CD4-positive, alpha-beta T cell (primary cell): Measurements from ENCODE around the gene HHAT. TPM values are rescaled to one million over a fixed set of nuclear protein-coding genes. Genes with fewer than 3 reads are reported as not detected.

ENCODE experiments used
- ATAC-seq: fragments of 200-7000 bp; cut with Tn5 transposase; one replicate; pipeline ENCODE4 v1.10.0; 2022; ENCODE audit warnings: mild to moderate bottlenecking; ENCODE audit not compliant: poor library complexity
- CTCF ChIA-PET: fragments of 350-600 bp; sonication (Branson Sonifier 250); formaldehyde crosslinking; loops from one replicate; lab custom pipeline; 2021; ENCODE audit warnings: antibody characterized with exemption, inconsistent platforms; lab: Charles Lee
- POLR2A ChIA-PET: fragments of 350-600 bp; sonication (Branson Sonifier 250); formaldehyde crosslinking; loops from one replicate; lab custom pipeline; 2021; ENCODE audit warnings: antibody characterized with exemption, inconsistent platforms; lab: Charles Lee
- DNase-seq, 14 experiments: peaks; one replicate each; pipeline ENCODE4 v3.0.0-alpha.2; 2013 to 2020; ENCODE audit warnings: mixed read lengths in 2 of 14
- H3K27ac ChIP-seq, 2 donors: one replicate each; pipeline versions ENCODE4 v1.5.1 to v1.7.0; 2013; ENCODE audit warnings: low read length in 2 of 2, low read depth in 1 of 2, mild to moderate bottlenecking in 1 of 2
- H3K27me3 ChIP-seq, 2 experiments: 1 replicate in 1 of 2; 2 replicates in 1 of 2; pipeline versions ENCODE4 v1.6.1 to v1.7.0; 2013; ENCODE audit warnings: low read length in 2 of 2, control low read depth in 1 of 2, mild to moderate bottlenecking in 1 of 2, moderate library complexity in 1 of 2; ENCODE audit not compliant: insufficient read depth in 2 of 2, control insufficient read depth in 1 of 2
- H3K36me3 ChIP-seq: one replicate; pipeline ENCODE4 v1.6.1; 2013; ENCODE audit warnings: low read length, control low read depth; ENCODE audit not compliant: insufficient read depth
- H3K4me1 ChIP-seq: one replicate; pipeline ENCODE4 v1.6.1; 2013; ENCODE audit warnings: low read length, control low read depth; ENCODE audit not compliant: insufficient read depth
- H3K4me3 ChIP-seq: one replicate; pipeline ENCODE4 v1.5.1; 2013; ENCODE audit warnings: mild to moderate bottlenecking, low read length, moderate library complexity
- H3K9me3 ChIP-seq, 2 experiments: 1 replicate in 1 of 2; 2 replicates in 1 of 2; pipeline versions ENCODE4 v1.6.1 to v1.7.0; 2013; ENCODE audit warnings: low read length in 2 of 2, mild to moderate bottlenecking in 2 of 2, control low read depth in 1 of 2, moderate library complexity in 1 of 2; ENCODE audit not compliant: control insufficient read depth in 1 of 2, insufficient read depth in 1 of 2
- H3K27ac Mint-ChIP-seq: one replicate; pipeline ENCODE4 v1.8.0; 2020; ENCODE audit warnings: mixed read lengths
- H3K27me3 Mint-ChIP-seq: one replicate; pipeline ENCODE4 v1.8.0; 2021; ENCODE audit warnings: mixed read lengths
- H3K36me3 Mint-ChIP-seq: one replicate; pipeline ENCODE4 v1.8.0; 2021; ENCODE audit warnings: low read depth, mixed read lengths
- H3K4me1 Mint-ChIP-seq: one replicate; pipeline ENCODE4 v1.8.0; 2021; ENCODE audit warnings: low read depth, mixed read lengths
- H3K4me3 Mint-ChIP-seq: one replicate; pipeline ENCODE4 v1.8.0; 2020; ENCODE audit warnings: mild to moderate bottlenecking, mixed read lengths
- H3K9me3 Mint-ChIP-seq: one replicate; pipeline ENCODE4 v1.8.0; 2020; ENCODE audit warnings: mixed read lengths
- intact Hi-C, 2 experiments: fragments of 100-400 bp; cut with DNase I in 1 of 2; cut with micrococcal nuclease in 1 of 2; formaldehyde crosslinking; loops; one replicate each; pipeline versions ENCODE4 v1.15.1 to v1.9.0; 2023 to 2025; cut with DNase I, micrococcal nuclease
- total RNA-seq, 174 experiments: library from RNA in 2 of 174; stranded (reverse) in 2 of 174; gene quantifications; one replicate each; pipeline ENCODE4 v1.2.3 and lab custom pipeline; 2021 to 2026
- TF ChIP-seq, protein P1 (sequence below): fragments of 200-600 bp; IDR thresholded peaks from one replicate; pipeline ENCODE4 v1.8.0; 2022; ENCODE audit warnings: antibody characterized with exemption, mild to moderate bottlenecking

HHAT gene
- total RNA-seq, 2 experiments from 2014 or later, result 3.1 to 3.3 TPM

- ChIA-PET CTCF (no interaction called here), POLR2A (interaction anchor here (0.6 kb wide), 1 partner anchor 10 kb away, joined by 3 read pairs; no protein-coding TSS in a partner anchor)
- TF ChIP-seq, protein P1, sequence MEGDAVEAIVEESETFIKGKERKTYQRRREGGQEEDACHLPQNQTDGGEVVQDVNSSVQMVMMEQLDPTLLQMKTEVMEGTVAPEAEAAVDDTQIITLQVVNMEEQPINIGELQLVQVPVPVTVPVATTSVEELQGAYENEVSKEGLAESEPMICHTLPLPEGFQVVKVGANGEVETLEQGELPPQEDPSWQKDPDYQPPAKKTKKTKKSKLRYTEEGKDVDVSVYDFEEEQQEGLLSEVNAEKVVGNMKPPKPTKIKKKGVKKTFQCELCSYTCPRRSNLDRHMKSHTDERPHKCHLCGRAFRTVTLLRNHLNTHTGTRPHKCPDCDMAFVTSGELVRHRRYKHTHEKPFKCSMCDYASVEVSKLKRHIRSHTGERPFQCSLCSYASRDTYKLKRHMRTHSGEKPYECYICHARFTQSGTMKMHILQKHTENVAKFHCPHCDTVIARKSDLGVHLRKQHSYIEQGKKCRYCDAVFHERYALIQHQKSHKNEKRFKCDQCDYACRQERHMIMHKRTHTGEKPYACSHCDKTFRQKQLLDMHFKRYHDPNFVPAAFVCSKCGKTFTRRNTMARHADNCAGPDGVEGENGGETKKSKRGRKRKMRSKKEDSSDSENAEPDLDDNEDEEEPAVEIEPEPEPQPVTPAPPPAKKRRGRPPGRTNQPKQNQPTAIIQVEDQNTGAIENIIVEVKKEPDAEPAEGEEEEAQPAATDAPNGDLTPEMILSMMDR, result no peak
Measured at GRCh38 chr1:210384625-210385024, 55.9 kb downstream of the HHAT start.

DNA sequence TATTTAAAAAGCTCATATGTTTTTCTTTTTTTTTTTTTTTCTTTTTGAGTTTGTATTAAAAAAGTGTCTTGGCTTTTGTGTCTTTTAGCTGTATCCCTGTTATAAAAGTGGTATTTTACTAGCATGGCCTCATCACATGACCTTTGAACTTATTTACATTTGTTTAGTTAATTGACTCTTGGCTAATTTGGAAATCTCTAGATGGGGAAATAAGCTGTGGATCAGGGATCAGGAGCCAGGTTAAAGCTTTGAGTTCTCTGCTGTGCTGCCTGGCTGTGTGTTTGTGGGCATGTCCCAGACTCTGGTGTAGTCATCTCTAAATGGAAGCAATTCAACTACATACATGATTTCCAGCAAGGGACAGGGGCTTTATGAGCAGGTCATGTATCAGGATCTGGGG, 56.5 kb downstream of the HHAT start:
- no peaks in the 10 kb centered on the region for H3K4me1 ChIP-seq
- no peak overlapping the region for H3K4me3 Mint-ChIP-seq
- no peaks in the 10 kb centered on the region for H3K27me3 ChIP-seq
- no peaks in the 10 kb centered on the region for H3K9me3 Mint-ChIP-seq
- ChIA-PET CTCF (no interaction called here), POLR2A (no interaction called here)
- no peaks in the 10 kb centered on the region for H3K9me3 ChIP-seq
- intact Hi-C loops, result no loop called here
- no peak overlapping the region for H3K27ac Mint-ChIP-seq
- H3K4me1 Mint-ChIP-seq, result no peaks in the 10 kb centered on the region
- ATAC-seq (no peak), DNase-seq (no peak)
- H3K36me3 Mint-ChIP-seq, result no peaks in the 10 kb centered on the region
- TF ChIP-seq, protein P1, result no peak
- H3K27me3 Mint-ChIP-seq, result no peaks in the 10 kb centered on the region
- H3K27ac ChIP-seq, result no peak overlapping the region
- H3K36me3 ChIP-seq, result no peaks in the 10 kb centered on the region
- H3K4me3 ChIP-seq, result no peak overlapping the region

More at GRCh38 chr1:210384625-210385024, 55.9 kb downstream of the HHAT start:
- Histone ChIP-seq H3K4me1 (no peaks in the 10 kb centered on the region), H3K9me3 (no peaks in the 10 kb centered on the region), H3K36me3 (no peaks in the 10 kb centered on the region), H3K27ac (no peak overlapping the region), H3K4me3 (no peak overlapping the region), H3K27me3 (no peaks in the 10 kb centered on the region)
- Mint-ChIP-seq H3K9me3 (no peaks in the 10 kb centered on the region), H3K4me1 (no peaks in the 10 kb centered on the region), H3K27ac (no peak overlapping the region), H3K36me3 (no peaks in the 10 kb centered on the region), H3K4me3 (no peak overlapping the region), H3K27me3 (no peaks in the 10 kb centered on the region)
- DNase-seq (no peak), ATAC-seq (no peak)
- intact Hi-C loops, result no loop called here

GRCh38 chr1:210394281-210394821, 65.6 kb downstream of the HHAT start:
- Histone ChIP-seq H3K4me3 (no peak overlapping the region), H3K27ac (no peak overlapping the region), H3K36me3 (no peaks in the 10 kb centered on the region), H3K4me1 (peaks cover 4% of the 10 kb centered on the region), H3K9me3 (no peaks in the 10 kb centered on the region), H3K27me3 (no peaks in the 10 kb centered on the region)
- no peak overlapping the region for H3K27ac Mint-ChIP-seq
- peak in 3 of 14 experiments; percentile 5 to 26 (median 15) for DNase-seq
- H3K9me3 Mint-ChIP-seq, result no peaks in the 10 kb centered on the region
- ChIA-PET POLR2A (no interaction called here), CTCF (no interaction called here)
- H3K4me1 Mint-ChIP-seq, result peaks cover under 1% of the 10 kb centered on the region
- no peaks in the 10 kb centered on the region for H3K36me3 Mint-ChIP-seq
- H3K27me3 Mint-ChIP-seq, result no peaks in the 10 kb centered on the region
- ATAC-seq, result no peak
- H3K4me3 Mint-ChIP-seq, result no peak overlapping the region
- TF ChIP-seq, protein P1, result no peak
- intact Hi-C loops, result no loop called here
